ENCODE results near the gene TNNC1. TPM values are rescaled to one million over a fixed set of nuclear protein-coding genes. Genes with fewer than 3 reads are reported as not detected.

Gene TNNC1
- total RNA-seq, 1 experiment from 2014 or later = 5.6 TPM

- H3K14ac ChIP-seq (ENCODE audit: insufficient read depth, low read length) = no peak overlapping the region
- H2BK120ac ChIP-seq (ENCODE audit: low read depth, low read length, poor library complexity, severe bottlenecking) = no peak overlapping the region
- Mint-ChIP-seq H3K4me1 (peaks cover 29 to 51% of the 10 kb centered on the region in 2 experiments), H3K4me3 (peak overlapping the region; percentile 89 to 96), H3K9me3 (no peaks in the 10 kb centered on the region), H3K27ac (peak overlapping the region; percentile 52 to 97 (median 75); a peak in 3 of 7 replicates), H3K36me3 (ENCODE audit: insufficient read depth in 1 of 3, low read depth in 3 of 3) (peaks cover 21 to 42% (median 39%) of the 10 kb centered on the region in 3 experiments), H3K27me3 (ENCODE audit: low read depth) (no peaks in the 10 kb centered on the region; the same call in 1 of the 2 replicates)
- TF ChIP-seq CTCF (conservative IDR thresholded peaks at IDR 0.05) = no peak
- no peak overlapping the region for H4K91ac ChIP-seq (ENCODE audit: insufficient read length, low read depth, low read length)
- no peak overlapping the region for H2BK12ac ChIP-seq (ENCODE audit: insufficient read length, low read depth, low read length)
- H2BK5ac ChIP-seq (ENCODE audit: insufficient read length, low read length) = no peak overlapping the region
- H3K23me2 ChIP-seq (ENCODE audit: insufficient read length, low read depth, low read length, poor library complexity, severe bottlenecking) = peaks cover 4% of the 10 kb centered on the region
- no peak overlapping the region for H3K4ac ChIP-seq (ENCODE audit: low read depth, low read length)
- H3K79me1 ChIP-seq (ENCODE audit: insufficient read depth, low read depth, low read length, poor library complexity, severe bottlenecking) = peaks cover 5% of the 10 kb centered on the region
- no peak overlapping the region for H2AFZ ChIP-seq (ENCODE audit: low read length)
- no peak overlapping the region for H3T11ph ChIP-seq (ENCODE audit: low read length)
- H3K9ac ChIP-seq (ENCODE audit: extremely low read depth, insufficient read length, low read length) = peak overlapping the region; percentile 43
- DNase-seq = no peak
- no peak overlapping the region for H3K27ac ChIP-seq (ENCODE audit: insufficient read length, low read depth, low read length)
- no peaks in the 10 kb centered on the region for H4K20me1 ChIP-seq (ENCODE audit: control insufficient read depth, insufficient read depth, insufficient read length)
- H3K9me3 ChIP-seq (ENCODE audit: control insufficient read depth, low read depth, low read length) = no peaks in the 10 kb centered on the region
- H3K79me2 ChIP-seq (ENCODE audit: insufficient read depth, low read length) = peaks cover 4% of the 10 kb centered on the region; the same call in 1 of the 2 replicates
- no peak overlapping the region for H3K56ac ChIP-seq (ENCODE audit: insufficient read length, low read depth, low read length)
- H2BK20ac ChIP-seq (ENCODE audit: low read depth, low read length, poor library complexity, severe bottlenecking) = no peak overlapping the region
- no peak overlapping the region for H2AK5ac ChIP-seq (ENCODE audit: insufficient read length, low read length)
- H3K23ac ChIP-seq (ENCODE audit: insufficient read length, low read depth, low read length) = no peak overlapping the region
- no peak overlapping the region for H2BK15ac ChIP-seq (ENCODE audit: low read depth, low read length)
- H3K4me2 ChIP-seq (ENCODE audit: insufficient read depth, insufficient read length, low read length) = peak overlapping the region; percentile 58
- WGBS (ENCODE audit: extremely low coverage, insufficient read length, low lambda C conversion rate) = no CpG with 5 or more reads among the region's 5 CpGs
- no peak overlapping the region for H4K8ac ChIP-seq (replicated peaks; ENCODE audit: insufficient read length, low read depth, low read length)
- H3K4me1 ChIP-seq (ENCODE audit: insufficient read depth, low read length) = no peaks in the 10 kb centered on the region; the same call in 1 of the 2 replicates
- no peak overlapping the region for H4K5ac ChIP-seq (ENCODE audit: insufficient read length, low read depth, low read length)
- H3K27me3 ChIP-seq (ENCODE audit: insufficient read depth, low read length) = no peaks in the 10 kb centered on the region
- H3K18ac ChIP-seq (ENCODE audit: insufficient read length, low read depth, low read length) = no peak overlapping the region
Observed at GRCh38 chr3:52456800-52457183, 3.0 kb upstream of the TNNC1 start.
